Stimulated activated CD4-positive, alpha-beta T cell treated with anti-CD3 and anti-CD28 coated beads, Interleukin-15, amount 100 ng/mL, for 1 hour (primary cell): ENCODE results near the gene CCNY.

Experiments
- DNase-seq, 2 donors: peaks; one replicate each; pipeline ENCODE4 v3.0.0-alpha.2; 2020; ENCODE audit warnings: low read depth in 1 of 2, low spot score in 1 of 2

The CCNY gene

DNA sequence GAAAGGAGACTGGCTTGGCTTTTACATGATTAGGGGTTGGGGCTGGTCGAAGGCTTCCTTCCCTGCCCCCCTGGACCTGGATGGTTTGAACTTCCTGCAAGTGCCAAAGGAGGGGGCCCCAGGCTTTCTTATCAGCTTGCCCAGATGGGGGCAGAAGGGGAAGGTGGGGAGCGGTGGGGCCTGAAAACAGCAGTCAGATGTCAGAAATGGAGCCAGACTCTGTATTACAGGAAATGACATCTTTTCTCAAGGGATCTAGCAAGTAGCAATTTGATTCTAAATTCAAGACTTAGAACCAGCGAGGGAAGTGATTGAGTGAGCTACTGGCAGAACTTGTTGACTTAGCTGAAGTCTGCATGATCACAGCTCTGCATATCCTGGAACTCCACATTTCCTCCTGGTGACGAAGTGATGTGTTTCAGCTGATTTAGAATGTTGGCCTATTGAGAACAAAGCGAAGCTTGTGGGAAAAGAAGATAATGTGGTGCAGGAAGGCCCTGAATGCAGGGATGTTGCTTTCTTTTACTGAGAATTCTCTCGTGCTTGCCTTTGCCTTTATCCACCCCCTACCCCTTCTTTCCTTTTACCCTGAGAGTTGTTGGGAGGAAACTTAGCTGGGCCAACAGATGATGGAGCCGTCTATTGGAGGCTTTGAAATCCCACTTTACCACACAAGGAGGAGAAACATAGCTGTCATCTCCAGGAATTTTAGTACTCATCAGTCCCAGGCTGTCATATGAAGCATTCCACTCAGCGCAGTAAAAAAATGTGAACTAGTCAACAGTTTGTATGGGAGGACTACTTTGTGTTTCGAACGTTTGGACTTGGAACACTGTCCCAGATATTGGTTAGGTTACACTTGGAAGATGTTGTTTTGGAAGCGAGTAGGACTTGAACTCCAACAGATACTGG lies 43.2 kb downstream of the CCNY start:
- no peak for DNase-seq

DNA sequence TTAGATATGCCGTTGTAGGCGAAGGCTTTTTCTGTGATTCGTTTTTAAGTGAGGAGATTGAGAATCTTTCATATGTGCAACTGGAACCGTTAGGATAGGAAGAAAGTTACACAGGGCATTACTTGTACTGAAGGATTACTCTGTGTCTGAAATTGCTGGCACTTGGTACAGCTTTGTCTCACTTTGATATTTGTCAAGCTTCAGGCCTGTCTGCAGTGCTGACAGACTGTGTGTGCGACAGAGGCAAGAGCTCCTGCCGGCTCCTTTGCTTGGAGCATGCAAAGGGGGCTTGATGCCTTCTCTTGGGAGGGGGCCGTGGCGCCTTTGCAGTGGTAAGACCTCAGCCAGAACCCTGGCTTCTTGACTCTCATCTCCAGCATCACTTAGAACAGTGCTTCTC lies 45.8 kb downstream of the CCNY start:
- DNase-seq: no peak

DNA sequence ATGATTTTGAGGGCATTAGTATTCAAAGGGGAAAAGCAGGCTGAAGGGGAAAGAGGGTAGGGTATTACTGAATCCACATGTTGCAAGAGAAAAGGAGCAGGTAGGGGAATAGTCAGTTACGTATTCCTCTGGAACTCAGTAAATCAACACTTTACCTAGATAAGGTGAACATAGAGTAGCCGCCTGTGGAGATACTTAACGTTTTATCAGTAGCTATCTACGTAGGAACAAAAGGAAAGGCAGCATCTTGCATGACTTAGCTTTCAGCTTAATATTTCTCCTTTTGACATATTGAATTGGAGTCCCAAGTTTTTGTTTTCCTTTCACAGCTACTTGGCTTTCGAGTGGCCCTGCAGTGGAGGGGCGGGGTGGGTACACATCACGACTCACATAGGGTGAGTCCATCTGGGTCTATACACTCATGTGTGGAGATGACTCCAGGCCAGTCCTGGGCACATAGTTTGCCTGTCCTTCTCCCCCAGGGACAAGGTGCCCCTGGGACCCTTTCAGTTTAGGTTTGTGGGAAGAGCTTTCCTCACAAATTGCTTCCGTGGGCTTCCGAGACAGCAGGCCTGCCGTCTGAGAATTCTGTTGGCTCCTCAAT lies 48.1 kb downstream of the CCNY start:
- no peak for DNase-seq

DNA sequence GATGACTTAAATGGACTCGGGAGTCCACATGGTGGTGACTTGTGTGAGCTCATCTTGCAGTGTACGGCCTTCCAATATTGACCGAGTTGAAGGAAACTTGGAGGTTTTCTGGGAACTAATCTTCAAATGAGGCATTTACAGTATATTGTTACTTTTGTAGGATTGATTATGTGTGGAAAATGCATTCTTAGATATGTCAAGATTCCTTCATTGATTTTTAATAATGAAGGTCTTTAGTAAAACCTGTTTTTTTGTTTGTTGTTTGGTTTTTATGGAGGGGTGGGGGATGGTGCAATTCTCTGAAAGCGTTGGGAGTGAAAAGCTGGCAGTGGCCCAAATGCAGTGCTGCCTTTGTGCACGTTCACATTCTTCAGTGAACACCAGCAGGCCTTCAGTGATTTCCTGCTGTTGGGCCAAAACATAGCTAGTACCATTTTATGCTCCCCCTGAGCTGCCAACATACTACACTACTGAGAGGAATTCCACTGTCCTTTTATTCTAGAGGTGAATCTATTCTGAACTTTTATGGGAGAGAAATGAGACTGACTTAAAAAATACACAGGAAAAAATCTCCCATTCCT lies 50.4 kb downstream of the CCNY start:
- no peak for DNase-seq

DNA sequence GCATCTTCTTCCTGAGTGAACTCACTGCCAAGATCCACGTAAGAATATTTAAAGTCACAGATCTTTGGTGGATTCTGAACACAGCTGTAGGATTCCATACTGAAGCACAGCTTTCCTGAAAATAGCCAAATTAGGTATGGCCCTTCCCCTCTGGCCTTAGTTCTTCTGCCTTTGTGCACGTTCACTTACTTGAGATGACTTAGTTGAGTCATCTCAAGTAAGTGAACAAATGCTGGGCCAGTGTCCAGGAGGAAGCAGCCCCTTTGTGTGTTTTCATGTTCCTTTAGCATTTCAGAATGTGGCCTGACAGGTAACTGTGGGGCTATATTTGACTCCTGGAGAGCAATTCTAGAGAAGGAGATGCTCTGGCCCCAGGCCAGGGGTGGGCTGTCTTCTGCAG lies 51.5 kb downstream of the CCNY start:
- no peak for DNase-seq

DNA sequence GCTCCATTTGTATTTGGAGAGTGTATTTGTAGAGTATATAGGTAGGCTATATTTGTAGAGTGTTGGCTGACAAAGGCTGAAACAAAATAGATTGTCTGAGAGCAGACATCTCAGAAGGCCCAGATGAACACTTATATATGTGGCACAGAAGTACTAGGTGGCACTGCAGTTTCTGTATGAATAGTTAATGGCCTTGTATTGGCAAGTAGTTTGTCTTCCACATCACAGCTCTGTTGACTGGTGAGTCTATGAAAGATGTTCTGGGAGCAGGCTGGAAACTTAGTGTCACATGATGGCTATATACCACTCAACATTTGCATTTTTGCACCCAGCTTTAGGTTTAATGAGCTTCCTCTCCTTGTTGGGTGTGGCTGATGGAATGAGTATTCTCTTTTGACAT lies 51.9 kb downstream of the CCNY start:
- DNase-seq: no peak

DNA sequence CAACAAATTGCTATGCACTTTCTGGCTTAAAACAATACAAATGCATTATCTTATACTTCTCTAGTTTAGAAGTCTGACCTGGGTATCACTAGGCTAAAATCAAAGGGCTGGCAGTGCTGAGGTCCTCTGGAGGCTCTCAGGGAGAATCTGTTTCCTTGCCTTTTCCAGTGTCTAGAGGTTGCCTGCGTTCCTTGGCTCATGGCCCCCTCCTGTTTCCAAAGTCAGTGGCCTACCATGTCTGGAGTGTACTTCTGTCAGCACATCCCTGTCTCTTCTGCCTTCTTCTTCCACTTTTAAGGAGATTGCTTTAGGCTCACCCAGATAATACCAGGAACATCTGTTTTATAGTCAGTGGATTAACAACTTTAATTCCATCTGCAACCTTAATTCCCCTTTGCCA lies 52.4 kb downstream of the CCNY start:
- no peak for DNase-seq

DNA sequence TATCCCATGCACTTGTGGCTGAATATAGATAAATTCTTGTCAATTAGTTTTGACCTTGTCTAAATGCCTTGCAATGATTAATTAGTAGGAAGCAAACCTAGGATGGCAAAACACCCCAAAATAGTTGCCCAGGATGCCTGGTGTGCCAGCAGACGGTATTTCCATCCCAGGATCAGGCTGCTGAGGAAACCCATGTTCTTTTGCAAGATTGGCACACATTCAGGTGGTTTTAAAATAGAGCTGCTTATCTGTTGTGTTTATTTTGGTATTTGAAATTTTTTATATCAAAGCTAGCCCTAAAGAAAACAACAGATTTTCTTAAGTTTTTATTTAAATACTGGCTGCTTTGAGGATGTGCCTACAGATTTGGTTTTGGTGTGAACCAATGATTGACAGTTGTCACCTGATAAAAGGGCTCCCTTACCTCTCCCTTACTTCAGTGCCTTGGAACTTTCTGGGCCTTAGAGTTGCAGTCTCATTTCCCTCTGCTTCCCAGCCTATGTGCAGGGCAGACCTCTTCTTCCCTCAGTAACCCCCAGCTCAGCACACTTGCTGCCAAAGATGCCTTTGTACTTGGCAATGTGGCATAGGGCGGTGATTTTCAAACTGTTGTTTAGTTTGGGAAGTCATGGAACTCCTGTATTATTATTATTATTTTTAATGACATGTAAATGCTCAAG lies 54.0 kb downstream of the CCNY start:
- no peak for DNase-seq

DNA sequence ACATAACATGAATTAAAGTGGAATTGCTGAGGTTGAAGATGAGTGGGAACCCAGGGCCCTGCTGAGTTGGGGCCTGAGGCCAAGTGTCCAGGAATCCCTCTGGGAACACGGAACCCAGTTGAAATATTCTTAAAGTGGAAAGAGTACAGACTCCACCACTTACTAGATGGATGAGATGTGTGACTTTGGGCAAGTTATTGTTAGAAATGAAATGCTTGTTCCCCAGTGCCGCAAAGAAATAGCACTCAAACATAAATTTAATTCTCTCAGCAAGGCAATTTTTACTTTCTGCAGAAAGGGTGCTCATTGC lies 54.5 kb downstream of the CCNY start:
- no peak for DNase-seq

DNA sequence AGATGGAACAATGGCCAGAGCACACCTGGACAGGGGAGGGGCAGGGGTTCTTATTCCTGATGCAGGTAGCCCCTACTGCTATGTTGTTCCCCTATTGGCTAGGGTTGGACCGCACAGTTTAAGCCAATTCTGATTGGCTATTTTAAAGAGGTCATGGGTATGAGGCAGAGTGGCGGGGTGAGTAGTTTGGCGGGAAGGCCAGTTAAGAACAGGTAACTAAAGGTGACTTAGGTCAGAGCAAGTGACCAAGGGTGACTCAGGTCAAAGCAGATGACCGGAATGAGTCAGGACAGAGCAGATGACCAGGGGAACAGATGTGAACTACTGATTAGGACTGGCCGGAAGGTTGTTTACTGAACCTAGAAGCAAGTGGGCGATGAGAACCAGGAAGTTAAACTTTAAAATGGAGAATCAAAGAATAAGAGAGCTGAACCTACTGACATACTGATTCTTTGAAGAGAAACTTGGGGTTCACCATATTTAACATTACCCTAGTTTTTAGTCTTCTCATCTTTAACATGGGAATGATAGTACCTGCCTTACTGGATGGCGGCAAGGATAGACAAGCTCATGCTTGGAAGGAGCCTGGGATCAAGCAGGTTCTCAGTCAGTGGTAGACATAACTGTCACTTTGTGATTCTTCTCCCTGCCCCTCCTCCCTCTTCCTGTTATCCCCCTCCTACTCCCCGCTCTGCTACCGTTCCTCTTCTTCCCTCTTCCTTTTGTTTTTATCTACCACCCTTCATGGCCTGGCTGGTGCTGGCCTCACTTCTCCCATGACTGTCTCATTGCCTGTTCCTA lies 55.0 kb downstream of the CCNY start:
- no peak for DNase-seq

DNA sequence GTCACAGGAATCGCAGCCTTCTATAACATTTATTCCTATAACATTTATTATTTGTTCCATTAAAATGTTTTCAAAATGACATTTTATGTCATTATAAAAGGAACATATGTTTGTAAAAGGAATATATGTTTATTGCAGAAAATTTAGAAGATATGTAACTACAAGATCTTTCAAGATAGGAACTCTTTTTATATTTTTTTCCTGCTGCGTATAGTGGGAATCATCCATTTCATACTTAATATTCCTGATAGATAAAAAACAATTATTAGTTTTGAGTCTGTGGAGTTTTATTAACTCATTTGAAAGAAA lies 55.6 kb downstream of the CCNY start:
- DNase-seq: no peak

DNA sequence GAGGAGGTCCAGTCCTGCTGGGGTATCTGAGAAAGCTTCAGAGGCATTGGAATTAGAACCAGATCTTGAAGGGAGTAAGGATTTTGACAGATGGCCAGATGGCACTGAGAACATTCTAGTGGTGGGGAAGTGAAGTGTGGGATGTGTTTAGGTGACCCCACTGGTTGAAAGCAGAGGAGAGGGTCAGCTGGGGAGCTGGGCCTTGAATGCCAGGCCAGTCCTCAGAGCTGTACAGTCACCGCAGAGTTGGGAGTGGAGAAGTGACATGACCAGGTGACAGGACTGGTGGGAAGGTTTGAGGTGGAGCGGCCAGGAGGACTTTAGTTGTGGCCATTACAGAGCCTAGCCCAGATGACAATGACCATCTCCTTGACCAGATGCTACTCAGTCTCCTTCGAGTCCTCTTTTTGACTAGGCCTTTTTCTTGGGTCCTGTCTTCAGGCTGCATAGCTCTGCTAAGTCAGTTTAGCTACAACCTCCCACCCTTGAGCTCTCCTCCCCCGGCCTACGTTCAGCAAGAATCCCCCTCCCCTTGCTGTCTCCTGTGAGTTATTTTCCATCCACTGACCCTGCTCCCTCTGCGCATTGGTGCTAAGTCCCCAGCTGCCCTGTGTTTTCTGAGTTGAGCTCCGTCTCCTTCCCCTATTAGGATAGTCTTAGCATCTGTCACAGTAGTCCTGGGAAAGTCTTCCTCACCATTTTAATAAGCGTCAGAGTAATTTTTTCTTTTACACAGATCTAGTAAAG lies 56.3 kb downstream of the CCNY start:
- DNase-seq: no peak

DNA sequence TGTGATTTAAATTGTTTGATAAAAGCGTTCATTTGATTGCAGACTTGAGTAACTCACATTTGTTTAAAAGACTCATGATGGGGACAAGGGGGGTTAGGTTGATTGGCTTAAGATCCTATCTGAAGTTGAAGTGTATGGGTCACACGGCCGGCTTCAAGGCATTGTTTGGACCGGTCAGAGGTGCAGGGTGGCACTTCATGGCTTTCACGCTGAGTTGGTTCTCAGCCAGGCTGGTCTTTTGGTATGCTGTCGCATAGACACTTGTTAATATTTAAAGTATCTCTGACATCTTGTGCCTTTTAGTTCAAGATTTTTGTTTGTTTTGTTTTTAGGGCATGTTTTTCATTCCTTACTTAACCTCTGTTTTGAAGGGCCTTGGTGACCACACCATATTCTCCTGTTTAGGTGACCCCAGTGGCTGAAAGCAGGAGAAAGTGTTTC lies 58.1 kb downstream of the CCNY start:
- no peak for DNase-seq

DNA sequence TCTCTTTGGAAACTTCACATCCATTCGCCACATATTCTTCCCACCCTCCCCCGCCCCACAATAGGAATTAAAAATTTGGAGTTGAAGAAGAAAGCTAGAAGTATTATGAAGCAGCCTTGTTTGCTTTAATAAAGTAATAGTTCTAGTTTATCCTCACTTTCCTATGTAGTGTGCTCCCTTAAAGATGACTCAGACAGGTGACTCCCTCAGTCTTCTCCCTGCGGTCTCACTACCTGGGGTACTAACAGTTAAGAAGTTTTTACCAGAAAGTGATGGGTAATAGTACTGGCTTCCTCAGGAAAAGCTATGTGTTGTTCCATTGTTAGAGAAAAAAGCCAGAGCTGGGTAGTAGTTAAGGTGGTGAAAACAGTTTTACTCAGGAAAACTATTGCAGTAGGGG lies 58.6 kb downstream of the CCNY start:
- DNase-seq: no peak

DNA sequence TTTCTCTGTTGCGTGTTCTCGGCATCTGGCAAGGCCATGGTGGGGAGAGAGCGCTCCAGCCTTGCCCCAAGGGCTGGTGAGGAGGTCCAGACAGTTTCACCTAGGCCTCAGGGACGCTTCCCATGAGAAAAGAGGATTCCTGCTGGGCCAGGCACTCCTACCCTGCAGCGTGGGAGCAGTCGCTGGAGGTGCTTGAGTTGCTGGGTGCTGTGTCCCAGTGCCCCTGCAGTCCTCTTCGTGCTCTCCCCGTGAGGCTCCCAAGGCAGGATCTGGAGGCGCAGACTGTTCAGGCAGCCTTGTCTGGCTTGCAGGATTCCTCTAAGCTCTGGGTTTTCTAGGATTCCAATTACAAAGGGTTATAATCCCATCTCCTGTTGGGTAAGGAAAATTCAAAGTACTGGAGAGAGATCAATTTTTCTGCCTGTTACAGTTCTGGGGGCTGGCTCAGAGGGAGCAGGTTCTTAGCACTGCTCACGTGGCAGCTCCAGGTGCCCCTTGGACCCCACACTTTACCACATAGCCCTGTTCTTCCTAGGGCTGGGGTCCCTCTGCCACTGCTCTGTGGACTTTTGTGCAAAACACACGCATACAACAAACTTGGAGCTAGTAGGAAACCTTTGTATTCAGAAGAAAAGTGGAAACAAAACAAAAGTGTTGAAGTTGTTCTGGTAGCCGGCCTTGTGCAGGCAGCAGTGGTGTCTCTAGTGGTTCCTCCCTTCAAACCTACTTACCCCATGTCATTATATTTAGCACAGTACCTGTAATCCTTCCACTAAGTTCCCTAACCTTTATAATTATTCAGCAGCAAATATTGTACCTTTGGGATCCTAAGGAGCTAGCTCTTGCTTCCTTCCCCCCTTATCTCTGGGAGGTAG lies 60.5 kb downstream of the CCNY start:
- no peak for DNase-seq

DNA sequence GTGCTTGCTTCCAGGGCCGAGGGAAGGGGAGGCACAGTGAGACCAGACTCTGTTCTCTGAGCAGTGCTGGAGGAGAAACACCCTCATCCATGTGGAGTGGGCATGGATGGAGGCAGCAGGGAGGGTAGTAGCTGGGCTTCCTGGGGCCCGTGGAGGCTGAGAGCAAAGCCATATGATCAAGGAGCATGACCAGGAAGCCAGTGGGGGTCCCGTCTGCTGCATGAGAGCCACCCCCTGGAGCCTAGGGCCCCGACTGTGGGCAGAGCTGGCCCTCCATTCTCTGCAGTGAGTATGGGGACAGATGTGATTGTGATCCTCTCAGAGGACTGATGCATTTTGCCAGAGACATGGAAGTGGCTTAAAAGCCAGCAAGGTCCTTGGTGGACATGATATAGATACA lies 61.6 kb downstream of the CCNY start:
- no peak for DNase-seq

DNA sequence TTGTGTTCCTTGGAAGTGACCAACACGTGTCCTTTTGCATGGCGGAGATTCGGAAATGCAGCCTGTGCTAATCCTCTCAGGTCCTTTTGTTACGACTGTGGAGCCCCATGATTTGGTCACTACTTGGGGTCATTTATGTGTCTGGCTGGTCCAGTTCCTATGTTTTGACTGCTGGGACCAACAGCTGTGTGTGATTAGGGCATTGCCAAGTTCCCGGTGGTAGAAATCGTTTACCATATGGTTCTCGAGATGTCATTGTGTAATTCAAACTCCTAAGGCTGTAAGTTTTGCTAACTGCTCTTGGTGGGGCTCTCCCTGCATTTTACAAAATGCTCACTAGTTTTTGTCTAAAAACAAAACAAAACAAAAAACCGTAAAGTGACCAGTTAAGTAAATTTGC lies 62.0 kb downstream of the CCNY start:
- DNase-seq: no peak

DNA sequence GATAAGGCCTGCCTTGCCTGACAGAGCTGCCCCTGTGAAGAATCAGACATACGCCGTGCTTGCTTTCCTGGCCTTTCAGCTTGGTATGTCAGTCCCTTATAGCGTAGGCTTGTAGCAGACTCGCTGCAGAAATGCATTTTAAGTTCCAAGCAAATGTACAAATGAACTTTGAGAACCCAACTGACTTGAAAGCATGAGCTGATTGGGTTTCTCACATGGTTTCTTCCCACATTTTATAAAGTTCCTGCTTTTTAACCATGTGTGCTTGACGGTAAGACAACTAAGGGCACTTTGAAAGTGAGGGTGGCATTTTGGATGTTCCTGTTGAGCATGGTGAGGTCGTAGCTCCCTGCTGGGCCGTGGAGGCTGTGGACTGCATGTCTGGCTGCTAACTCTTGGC lies 62.6 kb downstream of the CCNY start:
- DNase-seq: no peak

DNA sequence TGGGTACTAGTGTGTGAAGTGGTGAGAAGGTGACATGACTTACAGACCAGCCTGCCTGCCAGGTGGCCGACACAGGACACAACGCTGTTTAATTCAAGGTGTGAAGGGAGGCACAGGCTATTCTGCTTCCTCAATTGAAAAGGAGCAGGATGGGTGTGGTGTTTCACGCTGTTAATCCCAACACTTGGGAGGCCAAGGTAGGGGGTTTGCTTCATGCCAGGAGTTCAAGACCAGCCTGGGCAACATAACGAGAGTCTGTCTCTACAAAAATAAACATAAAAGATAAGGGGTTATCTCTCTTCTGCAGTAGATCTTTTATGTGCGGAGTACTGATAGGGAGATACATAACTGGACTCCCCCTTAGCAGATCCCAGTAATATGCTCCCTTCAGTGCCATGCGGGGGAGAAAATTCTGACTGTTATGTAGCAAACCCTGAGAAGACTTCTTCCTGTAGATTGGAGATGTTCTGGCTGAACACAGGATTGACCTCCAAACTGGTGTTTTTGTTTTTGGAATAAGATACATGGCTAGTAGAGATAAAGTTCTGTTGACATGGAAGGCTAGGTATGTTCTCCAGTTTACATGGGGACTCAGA lies 63.2 kb downstream of the CCNY start:
- no peak for DNase-seq
